B cell (primary cell): ENCODE data around the gene HOXA9.

ENCODE experiments used
- CTCF ChIP-seq: fragments of 200-600 bp; IDR thresholded peaks from one replicate; pipeline ENCODE4 v1.8.0; 2022; ENCODE audit warnings: antibody characterized with exemption, mild to moderate bottlenecking
- EZH2 ChIP-seq: IDR thresholded peaks from 2 replicates; pipeline ENCODE4 v1.6.1; 2012; ENCODE audit warnings: borderline replicate concordance, low read depth, mild to moderate bottlenecking, moderate library complexity, low read length; ENCODE audit not compliant: insufficient read depth, poor library complexity, severe bottlenecking

DNA sequence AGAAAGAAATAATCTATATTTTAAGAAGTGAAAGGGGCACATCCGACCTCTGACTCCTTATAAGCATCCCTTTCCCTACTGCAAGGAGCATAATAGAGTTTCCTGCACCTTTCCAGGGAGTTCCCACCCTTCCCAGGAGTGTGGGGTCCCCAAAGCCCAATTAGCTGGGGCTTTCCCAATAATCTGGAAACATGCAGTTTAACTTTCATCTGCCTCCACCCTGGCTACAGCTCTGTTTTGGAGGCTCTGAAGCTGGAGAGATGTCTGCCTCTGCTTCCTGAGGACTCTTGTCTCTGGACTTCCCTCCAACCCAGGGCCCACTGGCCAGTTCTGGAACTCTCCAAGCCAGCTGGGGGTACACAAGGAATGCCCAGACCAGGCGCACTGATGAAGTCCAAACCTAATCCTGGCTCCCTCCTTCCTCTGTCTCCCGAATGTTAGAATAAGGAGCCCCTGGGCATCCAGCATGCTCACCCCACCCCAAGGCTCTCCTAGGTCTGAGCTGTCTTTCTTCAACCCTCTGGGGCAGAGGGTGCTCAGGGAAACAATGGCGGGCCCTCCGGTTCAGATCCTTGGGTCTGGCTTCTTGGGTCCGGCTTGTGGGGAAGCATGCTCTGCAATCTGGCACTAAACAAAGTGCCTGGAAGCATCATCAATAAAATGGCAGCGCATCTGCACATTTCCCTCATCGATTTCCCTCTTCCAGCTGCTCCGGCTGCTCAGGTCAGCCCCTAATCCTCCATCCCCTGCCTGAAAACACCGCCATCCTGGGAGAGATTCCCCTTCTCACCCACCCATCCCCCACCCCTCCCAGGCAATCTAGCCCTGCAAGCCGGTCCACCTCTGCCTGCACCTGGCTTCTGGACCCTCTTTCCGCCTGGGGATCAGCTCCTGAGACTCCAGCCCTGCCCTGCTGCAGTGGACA is 48.1 kb downstream of the HOXA9 start:
- no peak for TF ChIP-seq CTCF
- no peak for TF ChIP-seq EZH2
